Fibroblast of gingiva (primary cell): ENCODE data around the gene CLSTN2.

Source experiments
- DNase-seq: peaks from one replicate; pipeline ENCODE4 v3.0.0-alpha.2; 2011; ENCODE audit warnings: low read depth

Gene CLSTN2

DNA sequence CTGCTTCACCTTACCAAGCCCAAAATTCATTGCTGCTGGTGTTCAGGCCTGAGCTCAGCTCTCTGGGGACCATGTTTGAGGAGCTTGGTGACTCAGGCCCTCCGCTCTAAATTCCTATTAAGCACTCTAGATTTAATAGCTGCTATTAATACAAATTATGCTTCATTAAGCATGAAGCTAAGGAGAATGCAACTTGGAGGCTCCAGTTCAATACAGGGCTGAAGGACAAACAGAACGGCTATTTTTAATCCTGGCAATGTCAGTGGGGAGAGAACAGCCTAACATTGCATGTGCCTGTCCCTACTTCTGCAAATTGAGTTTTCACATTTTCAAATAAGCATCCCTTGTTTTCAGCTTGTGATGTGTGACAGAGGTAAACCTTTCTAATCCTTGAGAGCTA, 662.8 kb downstream of the CLSTN2 start:
- no peak for DNase-seq

- DNase-seq = no peak
These were observed 664.0 kb downstream of the CLSTN2 start for GRCh38 chr3:140599009-140599408.

DNA sequence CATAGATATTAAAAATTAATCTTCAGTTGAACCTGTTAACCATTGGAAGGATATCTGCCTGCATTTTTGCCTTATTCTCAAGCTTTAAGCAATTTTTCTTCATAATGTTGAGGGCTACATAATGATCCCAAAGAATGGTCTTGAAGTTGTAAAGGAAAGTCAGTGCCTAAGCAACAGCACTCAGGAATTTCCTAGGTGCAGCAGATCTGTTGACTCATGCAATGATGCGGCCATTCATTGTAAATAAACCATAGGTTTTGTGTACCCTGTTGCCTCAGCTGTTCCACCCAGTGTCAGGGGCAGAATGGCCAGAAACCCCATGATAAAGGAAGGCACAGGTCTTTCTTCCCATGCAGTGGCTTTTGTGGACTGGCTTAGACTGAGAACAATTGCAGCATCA, 664.5 kb downstream of the CLSTN2 start:
- DNase-seq = no peak

DNA sequence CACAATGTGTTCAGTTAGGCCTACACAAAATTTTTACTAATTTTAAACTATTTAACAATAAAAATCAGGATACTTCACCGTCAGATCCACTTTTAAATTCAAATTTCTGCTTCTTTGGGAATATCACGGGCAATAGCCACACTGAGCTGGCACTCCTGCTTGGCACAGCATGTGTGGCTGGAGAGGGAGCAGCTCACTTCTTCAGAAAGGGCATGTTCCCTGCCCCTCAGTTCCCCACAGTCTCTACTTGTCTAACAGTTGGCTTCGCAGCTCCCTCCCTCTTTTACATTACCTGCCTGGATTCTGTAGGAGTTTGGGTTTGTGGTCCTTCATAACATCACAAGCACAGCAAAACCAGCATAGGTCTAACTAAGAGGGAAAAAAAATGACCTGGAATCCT, 666.9 kb downstream of the CLSTN2 start:
- no peak for DNase-seq

DNA sequence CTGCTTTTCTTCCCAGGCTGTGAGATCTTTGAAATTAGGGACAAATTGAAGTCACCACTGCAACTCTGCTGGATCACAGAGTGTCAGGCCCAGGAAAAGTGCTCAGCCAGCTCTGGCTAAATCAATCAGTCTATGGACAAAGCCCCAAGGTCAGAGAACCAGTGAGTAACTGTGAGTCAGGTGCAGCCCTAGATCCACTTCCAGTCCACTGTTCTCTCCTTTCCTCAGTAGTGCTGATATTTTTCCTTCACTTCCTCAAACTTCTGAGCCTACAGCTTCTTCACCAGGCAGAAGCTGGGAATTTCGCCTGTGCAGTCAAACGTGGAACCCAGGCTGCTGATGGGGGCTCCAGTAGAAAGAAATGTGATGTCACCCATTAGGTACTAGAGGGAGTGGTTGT, 667.8 kb downstream of the CLSTN2 start:
- DNase-seq = no peak

DNA sequence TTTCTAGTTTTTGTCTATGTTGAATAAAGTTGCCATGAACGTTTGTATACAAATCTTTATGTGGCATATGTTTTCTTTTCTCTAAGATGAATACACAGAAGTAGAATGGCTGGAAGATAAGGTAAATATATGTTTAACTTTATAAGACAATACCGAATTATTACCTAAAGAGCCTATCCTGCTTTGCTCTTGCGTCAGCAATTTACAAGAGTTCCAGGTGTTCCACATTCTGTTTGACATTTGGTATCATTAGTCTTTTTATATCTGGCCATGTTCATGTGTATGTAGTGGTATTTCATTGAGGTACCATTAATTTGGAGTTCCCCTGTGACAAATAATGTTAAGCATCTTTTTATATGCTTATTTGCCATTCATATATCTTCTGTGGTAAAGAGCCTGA, 668.8 kb downstream of the CLSTN2 start:
- DNase-seq = no peak

GRCh38 chr3:140610544-140610943, 675.6 kb downstream of the CLSTN2 start:
- DNase-seq = no peak

DNA sequence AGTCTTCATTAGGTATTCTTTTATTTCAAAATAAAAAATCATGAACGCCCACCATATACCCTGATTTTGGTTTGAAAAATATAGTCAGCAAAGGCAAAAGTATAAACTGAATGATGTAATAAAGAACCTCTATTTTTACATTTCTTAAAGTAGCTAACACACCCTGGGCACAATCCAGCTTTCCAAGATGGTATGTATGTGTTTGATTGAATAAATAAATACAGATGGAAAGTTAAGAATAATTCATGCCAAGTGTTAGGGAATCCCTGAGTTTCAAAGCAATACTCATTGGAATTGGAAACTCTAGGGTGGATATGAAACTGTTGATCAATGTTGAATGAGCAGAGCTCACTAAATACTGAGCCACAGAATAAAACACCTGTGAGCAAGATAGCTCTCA, 679.0 kb downstream of the CLSTN2 start:
- no peak for DNase-seq

- no peak for DNase-seq
These were observed 682.1 kb downstream of the CLSTN2 start for GRCh38 chr3:140617135-140617534.

DNA sequence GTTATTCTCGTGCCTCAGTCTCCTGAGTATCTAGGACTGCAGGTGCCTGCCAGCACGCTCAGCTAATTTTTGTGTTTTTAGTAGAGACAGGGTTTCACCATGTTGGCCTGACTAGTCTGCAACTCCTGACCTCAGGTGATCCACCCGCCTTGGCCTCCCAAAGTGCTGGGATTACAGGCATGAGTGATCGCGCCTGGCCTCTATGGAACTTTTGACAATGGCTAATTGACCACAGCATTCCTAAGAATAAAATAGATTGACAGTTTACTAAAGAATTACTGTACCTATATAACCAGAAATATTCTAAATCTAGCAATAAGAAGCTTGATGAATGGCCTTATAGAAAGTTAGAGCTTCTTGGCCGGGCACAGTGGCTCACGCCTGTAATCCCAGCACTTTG, 691.9 kb downstream of the CLSTN2 start:
- no peak for DNase-seq
